Testis (tissue), 2 donors: ENCODE results near the gene GPR31.

Source experiments
- CTCF ChIP-seq, 3 experiments: fragments of 450-650 bp in 2 of 3; fragments of 200-600 bp in 1 of 3; sonication (generic) in 1 of 3; IDR thresholded peaks; one replicate each; pipeline ENCODE4 v1.5.1; 2016 to 2019; ENCODE audit warnings: antibody characterized with exemption in 3 of 3, mild to moderate bottlenecking in 2 of 3, moderate library complexity in 1 of 3
- POLR2A ChIP-seq: fragments of 450-650 bp; IDR thresholded peaks from one replicate; pipeline ENCODE4 v1.6.1; 2017; ENCODE audit warnings: antibody characterized with exemption, mild to moderate bottlenecking, moderate library complexity

GRCh38 chr6:167130712-167131684 lies 26.8 kb downstream of the GPR31 start:
- TF ChIP-seq CTCF (IDR thresholded peaks at IDR 0.05) = no peak
- TF ChIP-seq POLR2A = no peak
